GM18499 (cell line): ENCODE results near the gene TEAD1.

Source experiments
- ATAC-seq: cut with Tn5 transposase; IDR thresholded peaks from one replicate; pipeline ENCODE4 v1.9.1; 2021; ENCODE audit warnings: moderate number of reproducible peaks; ENCODE audit not compliant: insufficient read depth, unreplicated experiment

The TEAD1 gene

DNA sequence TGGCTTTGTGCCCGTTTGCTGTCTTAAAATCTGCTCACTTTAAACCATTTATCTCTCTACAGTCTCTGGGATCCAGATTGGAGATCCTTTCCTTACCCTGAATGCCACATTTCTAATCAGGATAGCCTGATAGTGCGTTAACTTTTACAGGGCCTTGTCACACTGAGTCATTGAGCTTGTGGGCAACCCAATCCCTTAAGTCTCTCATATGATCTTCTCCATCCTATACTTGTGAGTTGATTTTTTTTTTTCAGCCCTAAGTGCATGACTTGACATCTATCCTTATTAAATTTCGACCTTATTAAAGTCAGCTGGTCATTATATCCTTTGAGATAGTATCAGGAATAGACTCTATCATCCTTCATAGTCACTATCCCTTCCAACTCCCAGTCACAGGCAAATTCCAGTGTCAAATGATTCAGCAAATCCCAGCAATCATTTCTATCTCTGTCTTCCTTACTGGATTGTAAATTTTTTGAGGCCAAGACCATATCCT lies 57.7 kb downstream of the TEAD1 start:
- no peak for ATAC-seq

- no peak for ATAC-seq
Measured at GRCh38 chr11:12733091-12733490, 58.9 kb downstream of the TEAD1 start.

DNA sequence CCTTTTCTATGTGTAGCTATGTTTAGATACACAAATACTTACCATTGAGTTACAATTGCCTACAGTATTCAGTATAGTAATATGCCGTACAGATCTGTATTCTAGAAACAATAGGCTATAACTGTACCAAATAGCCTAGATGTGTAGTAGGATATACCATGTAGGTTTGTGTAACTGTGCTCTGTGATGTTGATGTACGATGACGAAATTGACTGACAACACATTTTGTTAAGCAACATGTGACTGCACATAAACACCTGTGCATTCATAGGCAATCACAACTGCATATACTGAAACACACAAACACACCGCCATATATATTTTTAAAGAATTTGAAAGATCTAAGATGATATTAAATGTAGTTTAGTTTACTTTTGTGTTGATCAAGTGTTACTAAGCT lies 60.4 kb downstream of the TEAD1 start:
- no peak for ATAC-seq

DNA sequence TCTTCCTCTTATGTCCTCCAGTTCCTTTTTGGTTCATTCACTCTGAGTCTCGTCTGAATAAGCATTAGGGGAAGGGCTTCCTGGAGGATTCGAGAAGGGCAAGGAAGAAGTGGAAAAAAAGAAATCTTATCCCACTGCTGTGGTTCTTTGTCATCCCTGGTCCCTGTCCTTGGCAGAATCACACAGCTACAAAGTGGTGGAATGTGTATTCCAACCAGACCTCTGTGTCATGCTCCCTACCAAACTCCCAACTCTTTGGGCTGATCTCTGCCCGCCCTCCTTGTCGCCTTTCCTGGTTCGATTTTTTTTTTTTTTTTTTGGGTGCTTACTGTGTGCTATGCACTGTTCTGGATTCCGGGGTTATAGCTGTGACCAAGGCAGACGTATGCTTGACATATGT lies 61.0 kb downstream of the TEAD1 start:
- no peak for ATAC-seq

GRCh38 chr11:12737024-12737423 lies 62.8 kb downstream of the TEAD1 start:
- no peak for ATAC-seq

DNA sequence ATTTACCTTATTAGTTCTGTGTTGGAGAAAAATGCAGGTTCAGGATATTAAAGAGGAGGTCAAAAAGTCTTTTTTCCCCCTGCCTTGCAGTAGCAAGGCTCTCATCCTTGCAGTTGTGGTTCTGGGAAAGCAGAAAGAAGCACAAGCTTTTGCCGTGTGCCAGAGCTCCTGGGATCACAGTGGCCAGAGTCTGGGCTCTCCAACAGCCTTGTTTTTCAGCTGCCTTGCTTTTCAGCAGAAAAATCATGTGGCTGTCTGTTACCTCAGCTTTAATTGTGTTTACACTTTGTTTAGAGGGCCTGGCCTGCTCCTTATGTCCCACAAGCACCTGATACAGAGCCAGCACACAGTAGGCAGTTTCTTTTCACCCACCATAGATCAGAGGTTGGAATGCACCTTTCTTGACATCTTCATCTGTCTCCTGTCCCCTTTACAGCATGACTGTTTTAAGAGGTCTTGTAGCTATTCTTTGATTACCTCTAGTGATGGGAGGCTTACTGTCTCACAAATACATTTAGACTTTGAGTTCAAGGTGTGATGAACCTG lies 67.5 kb downstream of the TEAD1 start:
- ATAC-seq: no peak

DNA sequence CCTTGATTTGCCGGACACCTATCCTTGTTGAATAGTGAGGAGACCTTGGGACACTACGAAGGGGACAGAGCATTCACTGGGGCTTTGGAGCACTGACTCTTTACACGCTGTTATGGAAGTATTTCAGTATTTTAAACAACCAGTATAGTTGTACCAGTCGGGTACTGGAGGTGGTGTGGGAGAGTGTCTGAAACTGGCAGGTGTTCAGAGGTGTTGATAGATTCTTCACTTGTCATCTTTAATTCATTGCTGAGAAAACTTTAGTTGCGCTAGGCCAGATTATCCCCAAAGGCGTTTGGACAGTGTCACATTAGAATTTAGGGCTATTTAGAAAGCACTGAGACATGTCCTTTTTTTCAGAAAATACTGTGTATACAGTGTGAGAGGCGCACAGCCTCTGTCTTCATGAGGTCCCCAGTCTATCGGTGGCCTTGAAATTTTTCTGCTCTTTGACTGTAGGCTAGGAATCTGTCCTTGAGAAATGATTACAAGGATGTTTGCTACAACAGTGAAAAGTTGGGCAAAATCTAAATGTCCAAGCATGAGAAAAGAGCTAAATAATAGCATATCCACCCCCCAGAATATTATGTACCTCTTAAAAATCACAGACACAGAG lies 69.7 kb downstream of the TEAD1 start:
- ATAC-seq: no peak

DNA sequence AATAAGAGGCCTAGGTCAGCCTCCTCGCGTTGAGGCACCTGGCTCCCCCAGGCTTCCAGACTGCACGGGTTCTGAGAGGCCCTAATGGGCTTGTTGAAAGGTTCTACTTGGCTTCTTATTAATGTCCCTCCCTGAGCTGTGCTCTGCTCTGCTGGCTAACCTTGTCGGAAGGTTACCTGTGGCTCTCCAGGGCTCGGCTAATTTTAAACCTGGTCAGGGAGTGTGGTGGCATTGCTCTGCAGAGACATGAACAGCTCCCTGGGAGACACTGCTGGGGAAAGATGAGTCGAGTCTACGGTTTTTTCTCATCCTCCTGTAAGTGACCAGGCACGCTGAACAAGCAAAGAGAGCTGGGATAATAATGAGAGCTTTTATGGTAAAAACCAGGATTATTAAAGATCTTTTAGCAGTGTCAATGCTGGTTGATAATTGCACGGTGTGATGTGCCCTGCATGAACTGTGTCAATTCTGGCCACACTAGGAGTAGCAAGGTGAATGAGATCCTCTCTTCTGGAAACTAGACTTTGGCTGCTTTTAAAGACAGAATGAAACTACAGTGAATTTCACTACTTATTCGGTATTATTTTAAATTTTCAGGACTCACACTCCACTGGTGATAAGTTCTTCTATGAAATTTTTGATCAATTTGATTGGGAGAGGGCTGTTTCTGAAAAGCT lies 70.7 kb downstream of the TEAD1 start:
- ATAC-seq: no peak

DNA sequence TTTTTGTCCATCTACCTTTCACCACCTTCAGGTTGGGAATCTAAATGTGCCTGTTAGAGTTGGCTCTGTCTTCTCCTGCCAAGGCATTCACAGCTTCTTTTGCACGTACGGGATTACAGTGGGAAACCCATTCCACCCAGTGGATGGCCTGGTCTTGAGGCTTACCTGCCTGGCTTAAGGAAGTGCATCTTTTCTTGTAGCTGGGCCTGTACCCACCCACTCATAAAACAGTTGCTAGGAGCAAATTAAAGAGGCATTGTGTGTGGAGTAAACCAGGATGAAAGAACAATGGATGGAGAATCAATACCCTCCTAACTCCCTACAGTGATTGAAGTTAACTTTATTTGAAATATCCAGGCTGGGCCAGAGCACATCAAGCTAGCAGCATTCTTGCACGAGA lies 71.6 kb downstream of the TEAD1 start:
- no peak for ATAC-seq

- ATAC-seq: no peak
Measured at GRCh38 chr11:12746593-12747097, 72.4 kb downstream of the TEAD1 start.

DNA sequence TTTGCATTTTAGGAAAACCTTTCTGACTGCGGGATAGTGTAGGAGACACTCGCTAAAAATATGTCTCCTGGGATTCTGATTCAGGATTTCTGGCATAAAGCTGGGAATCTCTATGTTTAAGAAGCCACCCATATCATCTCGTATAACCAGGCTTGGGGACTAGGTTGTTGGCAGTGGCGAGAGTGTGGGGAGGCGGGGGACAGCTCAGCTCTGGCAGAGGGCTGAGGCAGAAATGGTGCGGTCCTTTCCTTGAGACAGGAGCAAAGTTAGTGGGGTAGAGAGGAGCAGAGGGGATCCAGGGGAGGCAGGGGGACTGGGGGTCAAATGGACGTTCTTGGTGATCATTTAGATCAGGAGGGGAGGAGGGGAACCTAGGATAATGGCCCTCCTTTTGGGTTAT lies 74.3 kb downstream of the TEAD1 start:
- no peak for ATAC-seq

GRCh38 chr11:12749442-12749841 lies 75.2 kb downstream of the TEAD1 start:
- no peak for ATAC-seq

- ATAC-seq: no peak
Measured at GRCh38 chr11:12750181-12750580, 76.0 kb downstream of the TEAD1 start.

GRCh38 chr11:12752868-12753524 lies 78.8 kb downstream of the TEAD1 start:
- ATAC-seq: no peak

GRCh38 chr11:12754021-12754420 lies 79.8 kb downstream of the TEAD1 start:
- no peak for ATAC-seq

DNA sequence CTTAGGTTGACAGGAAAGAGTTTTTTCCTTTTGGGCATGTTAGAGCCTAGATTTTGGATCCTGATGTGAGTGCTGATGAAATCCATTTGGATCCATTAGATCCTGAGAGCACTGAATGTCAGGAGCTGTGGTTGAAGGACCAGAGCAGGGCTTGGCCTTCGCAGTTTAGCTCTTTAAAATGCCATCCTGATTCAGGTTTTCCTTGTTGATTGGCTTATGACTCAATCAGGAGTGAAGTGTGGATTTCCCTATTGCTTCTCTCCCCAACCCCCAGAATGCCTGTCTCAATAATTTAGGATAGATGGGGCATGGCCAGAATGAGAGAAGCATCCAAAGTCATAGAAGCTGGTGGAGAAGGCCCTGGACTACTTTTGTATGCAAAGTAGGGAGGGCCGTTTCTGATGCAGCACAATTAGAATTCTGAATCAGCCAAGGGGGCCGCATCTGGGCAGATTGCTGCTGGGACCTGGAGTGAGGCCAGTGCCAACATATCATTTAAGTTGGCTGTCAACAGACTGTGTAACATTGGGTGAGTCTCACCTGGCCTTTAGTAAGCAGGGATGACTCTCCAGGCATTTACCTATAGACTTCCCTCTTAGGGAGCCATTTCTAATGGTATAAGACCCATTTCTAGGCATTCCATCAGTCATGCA lies 80.5 kb downstream of the TEAD1 start:
- no peak for ATAC-seq

DNA sequence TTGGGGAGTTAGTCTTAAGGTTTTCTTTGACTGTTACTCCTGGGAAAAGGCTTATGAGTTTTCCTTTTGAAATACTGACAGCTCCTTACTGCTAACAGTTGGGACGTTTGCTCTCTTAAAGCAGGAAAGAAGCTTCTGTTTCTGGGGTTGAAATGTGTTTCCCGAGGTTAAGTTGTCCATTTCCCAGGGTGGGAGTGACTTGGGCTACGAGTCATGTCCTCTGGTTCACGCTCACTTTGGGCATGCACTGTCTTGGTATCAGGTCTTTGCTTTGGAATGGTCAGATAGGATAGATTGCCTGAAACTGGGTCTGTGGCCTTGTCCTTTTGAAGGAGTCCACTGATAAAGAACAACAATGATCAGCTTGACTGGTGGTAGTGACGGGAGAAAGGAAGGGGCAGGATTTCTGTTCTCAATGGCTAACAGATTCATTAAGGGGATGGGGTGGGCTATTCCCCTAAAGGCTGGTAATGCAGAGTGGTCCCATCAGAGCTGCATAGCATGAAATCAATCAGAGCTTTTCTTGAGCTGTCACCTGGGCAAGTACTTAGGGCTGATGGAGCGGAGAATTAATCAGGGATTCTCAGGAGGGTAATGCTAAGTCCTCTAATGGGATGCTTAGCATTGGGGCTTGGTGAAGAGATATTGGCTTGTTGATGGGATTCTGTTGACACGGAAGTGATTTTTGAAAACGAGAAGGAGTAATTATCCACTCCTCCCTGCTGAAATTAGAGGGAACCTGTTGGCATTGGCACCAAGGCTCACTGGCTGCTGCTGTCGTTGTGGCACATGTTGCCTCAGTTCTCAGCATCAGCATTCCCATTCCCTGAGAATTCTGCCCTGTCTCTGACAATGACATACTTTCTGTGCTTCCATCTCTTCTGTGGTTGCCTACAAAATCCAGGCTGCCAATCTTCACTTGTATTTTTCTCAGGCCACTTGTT lies 81.6 kb downstream of the TEAD1 start:
- ATAC-seq: no peak

DNA sequence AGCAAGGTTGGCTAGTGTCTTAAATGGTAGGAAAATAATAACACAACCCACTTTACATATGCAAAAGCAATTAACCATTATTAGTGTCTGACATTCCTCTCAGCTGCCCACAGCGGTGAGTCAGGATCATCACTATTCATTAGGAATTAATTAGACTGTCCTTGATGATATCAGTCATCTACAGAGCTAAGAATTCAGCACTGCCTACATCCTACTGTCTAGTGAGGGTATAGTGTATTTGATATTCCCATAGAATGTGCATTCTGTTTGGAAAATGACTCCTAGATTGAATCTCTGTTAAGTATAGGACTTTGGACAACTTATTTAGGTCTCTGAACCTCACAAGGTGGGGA lies 82.2 kb downstream of the TEAD1 start:
- no peak for ATAC-seq

DNA sequence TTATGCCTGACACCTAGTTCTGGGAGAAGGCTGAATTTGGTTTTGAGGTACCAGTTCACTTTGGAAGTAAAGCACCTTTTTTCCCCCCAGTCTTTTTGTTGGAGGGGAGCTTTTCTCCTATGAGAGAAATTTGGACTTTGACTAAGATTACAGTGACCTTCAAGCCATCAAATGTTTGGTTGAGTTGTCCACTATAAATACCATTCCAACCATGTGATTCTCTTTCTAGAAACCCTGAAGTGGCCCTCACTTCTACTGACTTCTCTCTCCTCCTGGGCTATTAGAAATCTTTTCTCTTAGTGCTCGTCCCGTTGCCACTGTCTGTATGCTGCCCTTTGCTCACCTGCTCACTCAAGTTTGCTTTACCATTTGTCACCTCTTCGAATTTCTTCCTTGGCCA lies 82.6 kb downstream of the TEAD1 start:
- no peak for ATAC-seq

- no peak for ATAC-seq
Measured at GRCh38 chr11:12757416-12757815, 83.2 kb downstream of the TEAD1 start.
